IMR-90 (cell line): ENCODE data around the gene COL5A1. TPM values are rescaled to one million over a fixed set of nuclear protein-coding genes. Genes with fewer than 3 reads are reported as not detected.

Source experiments
- ATAC-seq: fragments of 200-7000 bp; cut with Tn5 transposase; 2 replicates; pipeline ENCODE4 v1.9.1; 2020; ENCODE audit warnings: low read depth, mild to moderate bottlenecking, moderate library complexity
- BruUV-seq: library from RNA; stranded (reverse); fragments of 400-500 nt; replicated peaks from 2 replicates; lab custom pipeline; 2021; lab: Mats Ljungman, UMichigan
- CTCF ChIA-PET: fragments of 300-600 bp; formaldehyde crosslinking; extraction: SDS; loops from one replicate; lab custom pipeline; 2021; ENCODE audit warnings: antibody characterized with exemption; lab: Yijun Ruan, JAX
- POLR2A ChIA-PET: fragments of 300-600 bp; sonication (Branson Sonifier 250); formaldehyde crosslinking; loops from one replicate; lab custom pipeline; 2022; ENCODE audit warnings: antibody characterized with exemption; ENCODE audit not compliant: unreplicated experiment; lab: Charles Lee
- DNase-seq: peaks from one replicate; pipeline ENCODE4 v3.0.0; 2013
- H2AFZ ChIP-seq: replicated peaks from 2 replicates; pipeline ENCODE3; 2013; ENCODE audit warnings: low read length, mild to moderate bottlenecking; ENCODE audit not compliant: poor library complexity
- H2AK5ac ChIP-seq: 2 replicates; pipeline ENCODE4 v1.6.1; 2013; ENCODE audit warnings: low read depth, low read length, inconsistent platforms
- H2AK9ac ChIP-seq: replicated peaks from 2 replicates; pipeline ENCODE3; 2013; ENCODE audit warnings: mild to moderate bottlenecking, low read depth, low read length, moderate library complexity; ENCODE audit not compliant: poor library complexity
- H2BK120ac ChIP-seq: 2 replicates; pipeline ENCODE4 v1.6.1; 2013; ENCODE audit warnings: low read depth, low read length, inconsistent platforms
- H2BK15ac ChIP-seq: 3 replicates; pipeline ENCODE4 v1.6.1; 2013; ENCODE audit warnings: low read depth, low read length, inconsistent platforms
- H2BK20ac ChIP-seq: 2 replicates; pipeline ENCODE4 v1.6.1; 2013; ENCODE audit warnings: low read depth, mild to moderate bottlenecking, inconsistent platforms, low read length, moderate library complexity
- H2BK5ac ChIP-seq: 2 replicates; pipeline ENCODE4 v1.6.1; 2013; ENCODE audit warnings: mild to moderate bottlenecking, low read depth, low read length, inconsistent platforms; ENCODE audit not compliant: poor library complexity, severe bottlenecking
- H3K14ac ChIP-seq: replicated peaks from 2 replicates; pipeline ENCODE4 v1.6.1; 2013; ENCODE audit warnings: low read depth, low read length, inconsistent platforms
- H3K18ac ChIP-seq: 2 replicates; pipeline ENCODE4 v1.6.1; 2013; ENCODE audit warnings: low read depth, low read length, control low read depth
- H3K23ac ChIP-seq: 2 replicates; pipeline ENCODE4 v1.6.1; 2013; ENCODE audit warnings: low read depth, low read length, inconsistent platforms
- H3K27ac ChIP-seq: 2 replicates; pipeline ENCODE4 v1.5.1; 2013; ENCODE audit warnings: mild to moderate bottlenecking, control low read depth, low read length; ENCODE audit not compliant: insufficient read depth
- H3K27me3 ChIP-seq: 2 replicates; pipeline ENCODE4 v1.6.1; 2013; ENCODE audit warnings: low read length; ENCODE audit not compliant: control insufficient read depth, insufficient read depth
- H3K36me3 ChIP-seq: 2 replicates; pipeline ENCODE4 v1.6.1; 2013; ENCODE audit warnings: low read length, mixed read lengths; ENCODE audit not compliant: control insufficient read depth, insufficient read depth
- H3K4ac ChIP-seq: 2 replicates; pipeline ENCODE4 v1.6.1; 2013; ENCODE audit warnings: low read depth, low read length, inconsistent platforms
- H3K4me1 ChIP-seq: 2 replicates; pipeline ENCODE4 v1.6.1; 2013; ENCODE audit warnings: low read length, mixed read lengths; ENCODE audit not compliant: control insufficient read depth, insufficient read depth
- H3K4me2 ChIP-seq: 2 replicates; pipeline ENCODE4 v1.6.1; 2013; ENCODE audit warnings: low read depth, mild to moderate bottlenecking, control low read depth, low read length, moderate library complexity
- H3K4me3 ChIP-seq: 2 replicates; pipeline ENCODE4 v1.5.1; 2013; ENCODE audit warnings: low read depth, mild to moderate bottlenecking, control low read depth, low read length, moderate library complexity; ENCODE audit not compliant: insufficient read depth
- H3K56ac ChIP-seq: 2 replicates; pipeline ENCODE4 v1.6.1; 2013; ENCODE audit warnings: low read length, inconsistent platforms; ENCODE audit not compliant: insufficient read depth; ENCODE audit errors: extremely low read depth
- H3K79me1 ChIP-seq, 2 experiments: 2 replicates each; pipeline ENCODE4 v1.6.1; 2013; ENCODE audit warnings: low read length in 2 of 2, inconsistent platforms in 1 of 2, low read depth in 1 of 2
- H3K9ac ChIP-seq: 2 replicates; pipeline ENCODE4 v1.6.1; 2013; ENCODE audit warnings: low read depth, low read length, control low read depth
- H3K9me1 ChIP-seq: 2 replicates; pipeline ENCODE4 v1.6.1; 2013; ENCODE audit warnings: low read length, inconsistent platforms; ENCODE audit not compliant: insufficient read depth
- H3K9me3 ChIP-seq: 2 replicates; pipeline ENCODE4 v1.6.1; 2013; ENCODE audit warnings: low read length; ENCODE audit not compliant: control insufficient read depth, insufficient read depth
- H4K20me1 ChIP-seq: 2 replicates; pipeline ENCODE4 v1.6.1; 2013; ENCODE audit warnings: low read length, inconsistent platforms; ENCODE audit not compliant: insufficient read depth
- H4K5ac ChIP-seq: 2 replicates; pipeline ENCODE4 v1.6.1; 2013; ENCODE audit warnings: mild to moderate bottlenecking, low read depth, low read length, control low read depth
- H4K8ac ChIP-seq, 2 experiments: 2 replicates each; pipeline ENCODE4 v1.6.1; 2013; ENCODE audit warnings: low read depth in 2 of 2, low read length in 2 of 2, control low read depth in 1 of 2, inconsistent platforms in 1 of 2
- H4K91ac ChIP-seq: 2 replicates; pipeline ENCODE4 v1.6.1; 2013; ENCODE audit warnings: low read depth, low read length, inconsistent platforms; ENCODE audit not compliant: insufficient read depth
- BHLHE40 ChIP-seq: fragments of 150-350 bp; IDR thresholded peaks from 2 replicates; pipeline ENCODE4 v1.6.1; 2016; ENCODE audit warnings: mild to moderate bottlenecking, low read depth, low read length
- WGBS, 2 experiments: methylation state at CpG; one replicate each; pipeline versions ENCODE4 v1.1.5 to v1.1.7; 2013; ENCODE audit warnings: missing lambda C conversion rate in 2 of 2; ENCODE audit not compliant: insufficient read length in 1 of 2; ENCODE audit errors: extremely low coverage in 2 of 2; 5-methylcytosine and 5-hydroxymethylcytosine counted together
- dilution Hi-C: fragments of 300-500 bp; cut with HindIII; formaldehyde crosslinking; loops from one replicate; pipeline ENCODE4 v1.14.3; 2018; ENCODE audit warnings: low sequenced_read_pairs; ENCODE audit not compliant: unreplicated experiment
- in situ Hi-C: fragments of 300-500 bp; cut with MboI; formaldehyde crosslinking; loops from 3 replicates; pipeline ENCODE4 v1.14.3; 2019; ENCODE audit warnings: low sequenced_read_pairs, inconsistent platforms, mixed read lengths
- intact Hi-C: fragments of 100-400 bp; cut with micrococcal nuclease; formaldehyde crosslinking; loops from 2 replicates; pipeline ENCODE4 v1.10.0; 2022
- polyA plus RNA-seq, 3 experiments: library from polyadenylated mRNA; depleted of rRNA; stranded (reverse); fragments of >200 nt; gene quantifications; 2 replicates each; pipeline ENCODE4 v1.2.3, GENCODE V29; 2012; ENCODE audit warnings: low replicate concordance in 1 of 3
- total RNA-seq: library from RNA; depleted of rRNA; stranded (reverse); fragments of >200 nt; gene quantifications from 2 replicates; pipeline ENCODE4 v1.2.3, GENCODE V29; 2012

The COL5A1 gene
- total and polyA plus RNA-seq, 2 of the 4 experiments (the other 2 are of a cell fraction), result 19.2 to 173 TPM

- peaks cover 24% of the 10 kb centered on the region for H3K4me1 ChIP-seq
- H4K5ac ChIP-seq, result no peak overlapping the region
- no peak for TF ChIP-seq BHLHE40
- WGBS, 2 experiments, result 94% methylated on average over 3 of the region's 29 CpGs; no CpG with 5 or more reads in 1 of the 2 experiments
- no peak overlapping the region for H3K4me2 ChIP-seq
- peaks cover 4 to 89% of the 10 kb centered on the region in 2 experiments; a peak in 3 of 4 replicates for H3K79me1 ChIP-seq
- no peaks in the 10 kb centered on the region for H3K9me3 ChIP-seq
- peaks cover 95% of the 10 kb centered on the region for H4K20me1 ChIP-seq
- no peak overlapping the region for H2AFZ ChIP-seq
- DNase-seq (peak; percentile 33), ATAC-seq (no peak)
- no peaks in the 10 kb centered on the region for H3K27me3 ChIP-seq
- H3K27ac ChIP-seq, result no peak overlapping the region
- H4K91ac ChIP-seq, result no peak overlapping the region
- CTCF ChIA-PET, result no interaction called here
- no peak overlapping the region for H3K18ac ChIP-seq
- intact Hi-C loops, result no loop called here
- no peak overlapping the region for H3K4me3 ChIP-seq
- no peak overlapping the region for H2BK5ac ChIP-seq
- H2BK20ac ChIP-seq, result no peak overlapping the region
- no peak overlapping the region for H3K9ac ChIP-seq
- in situ Hi-C loops, result no loop called here
- H3K23ac ChIP-seq, result no peak overlapping the region
- peaks cover 68% of the 10 kb centered on the region for H3K36me3 ChIP-seq
- POLR2A ChIA-PET, result no interaction called here
- no TSS peak for BruUV-seq
- dilution Hi-C loops, result no loop called here
- H3K4ac ChIP-seq, result no peak overlapping the region
- peaks cover 26% of the 10 kb centered on the region for H3K9me1 ChIP-seq
- no peak overlapping the region for H3K56ac ChIP-seq
- no peak overlapping the region for H3K14ac ChIP-seq
- H2BK15ac ChIP-seq, result no peak overlapping the region
- no peak overlapping the region for H4K8ac ChIP-seq
- no peak overlapping the region for H2AK5ac ChIP-seq
- no peak overlapping the region for H2BK120ac ChIP-seq
- H2AK9ac ChIP-seq, result no peak overlapping the region
Measured at GRCh38 chr9:134709512-134710270, 68.1 kb downstream of the COL5A1 start.
